T47D (cell line): ENCODE measurements around the gene INAVA.

Experiments used
- DNase-seq, 2 experiments: peaks; one replicate each; pipeline versions ENCODE4 v3.0.0 to v3.0.0-alpha.2; 2011 to 2012; ENCODE audit warnings: low read depth in 1 of 2, low spot score in 1 of 2
- JUND ChIP-seq: IDR thresholded peaks from 2 replicates; pipeline ENCODE4 v1.6.1; 2012; ENCODE audit warnings: low read depth
- in situ Hi-C: cut with HindIII; loops from 2 replicates; pipeline ENCODE4 v1.10.0; 2016; ENCODE audit warnings: low sequenced_read_pairs, low pct_unique_long_range_greater_than_20kb

INAVA gene

GRCh38 chr1:200895801-200896530 lies 1.3 kb downstream of the INAVA start:
- TF ChIP-seq JUND, result no peak
- in situ Hi-C loops, result no loop called here
- no peak for DNase-seq

GRCh38 chr1:200896531-200897196 lies 2.0 kb downstream of the INAVA start:
- TF ChIP-seq JUND, result no peak
- DNase-seq, result no peak
- in situ Hi-C loops, result no loop called here

GRCh38 chr1:200897259-200897658 lies 2.6 kb downstream of the INAVA start:
- TF ChIP-seq JUND, result no peak
- no peak for DNase-seq
- in situ Hi-C loops, result no loop called here

- no peak for DNase-seq
- in situ Hi-C loops, result no loop called here
- no peak for TF ChIP-seq JUND
These were observed 4.3 kb downstream of the INAVA start for GRCh38 chr1:200899015-200899386.

- no peak for TF ChIP-seq JUND
- DNase-seq, result no peak
- in situ Hi-C loops, result no loop called here
These were observed 4.8 kb downstream of the INAVA start for GRCh38 chr1:200899451-200899915.

GRCh38 chr1:200899954-200900867 lies 5.5 kb downstream of the INAVA start:
- no peak for TF ChIP-seq JUND
- in situ Hi-C loops, result no loop called here
- no peak for DNase-seq

- DNase-seq, result no peak
- in situ Hi-C loops, result no loop called here
- TF ChIP-seq JUND, result no peak
These were observed 6.2 kb downstream of the INAVA start for GRCh38 chr1:200900877-200901276.

- DNase-seq, result no peak
- in situ Hi-C loops, result no loop called here
- no peak for TF ChIP-seq JUND
These were observed 6.7 kb downstream of the INAVA start for GRCh38 chr1:200901350-200901749.

- TF ChIP-seq JUND, result no peak
These were observed 7.2 kb downstream of the INAVA start for GRCh38 chr1:200901796-200902444.

GRCh38 chr1:200903793-200904192 lies 9.1 kb downstream of the INAVA start:
- no peak for DNase-seq
- in situ Hi-C loops, result no loop called here
- TF ChIP-seq JUND, result no peak

More at GRCh38 chr1:200901796-200902444, 7.2 kb downstream of the INAVA start:
- in situ Hi-C loops, result no loop called here
- no peak for DNase-seq

- in situ Hi-C loops, result no loop called here
- DNase-seq, result no peak
- no peak for TF ChIP-seq JUND
These were observed 10.1 kb downstream of the INAVA start for GRCh38 chr1:200904772-200905171.

- in situ Hi-C loops, result no loop called here
- no peak for DNase-seq
These were observed 10.8 kb downstream of the INAVA start for GRCh38 chr1:200905411-200906052.

More at GRCh38 chr1:200905411-200906052, 10.8 kb downstream of the INAVA start:
- TF ChIP-seq JUND, result no peak
